IMR-90 (cell line): ENCODE measurements around the gene HES6. TPM values are rescaled to one million over a fixed set of nuclear protein-coding genes. Genes with fewer than 3 reads are reported as not detected.
A peak's percentile ranks its signal among the peaks of the same experiment; 100 is the strongest.

Source experiments
- ATAC-seq: fragments of 200-7000 bp; cut with Tn5 transposase; 2 replicates; pipeline ENCODE4 v1.9.1; 2020; ENCODE audit warnings: low read depth, mild to moderate bottlenecking, moderate library complexity
- BruUV-seq: library from RNA; stranded (reverse); fragments of 400-500 nt; replicated peaks from 2 replicates; lab custom pipeline; 2021; lab: Mats Ljungman, UMichigan
- CTCF ChIA-PET: fragments of 300-600 bp; formaldehyde crosslinking; extraction: SDS; loops from one replicate; lab custom pipeline; 2021; ENCODE audit warnings: antibody characterized with exemption; lab: Yijun Ruan, JAX
- POLR2A ChIA-PET: fragments of 300-600 bp; sonication (Branson Sonifier 250); formaldehyde crosslinking; loops from one replicate; lab custom pipeline; 2022; ENCODE audit warnings: antibody characterized with exemption; ENCODE audit not compliant: unreplicated experiment; lab: Charles Lee
- DNase-seq: peaks from one replicate; pipeline ENCODE4 v3.0.0; 2013
- H2AFZ ChIP-seq: replicated peaks from 2 replicates; pipeline ENCODE3; 2013; ENCODE audit warnings: low read length, mild to moderate bottlenecking; ENCODE audit not compliant: poor library complexity
- H2AK5ac ChIP-seq: 2 replicates; pipeline ENCODE4 v1.6.1; 2013; ENCODE audit warnings: low read depth, low read length, inconsistent platforms
- H2AK9ac ChIP-seq: replicated peaks from 2 replicates; pipeline ENCODE3; 2013; ENCODE audit warnings: mild to moderate bottlenecking, low read depth, low read length, moderate library complexity; ENCODE audit not compliant: poor library complexity
- H2BK120ac ChIP-seq: 2 replicates; pipeline ENCODE4 v1.6.1; 2013; ENCODE audit warnings: low read depth, low read length, inconsistent platforms
- H2BK15ac ChIP-seq: 3 replicates; pipeline ENCODE4 v1.6.1; 2013; ENCODE audit warnings: low read depth, low read length, inconsistent platforms
- H2BK20ac ChIP-seq: 2 replicates; pipeline ENCODE4 v1.6.1; 2013; ENCODE audit warnings: low read depth, mild to moderate bottlenecking, inconsistent platforms, low read length, moderate library complexity
- H2BK5ac ChIP-seq: 2 replicates; pipeline ENCODE4 v1.6.1; 2013; ENCODE audit warnings: mild to moderate bottlenecking, low read depth, low read length, inconsistent platforms; ENCODE audit not compliant: poor library complexity, severe bottlenecking
- H3K14ac ChIP-seq: replicated peaks from 2 replicates; pipeline ENCODE4 v1.6.1; 2013; ENCODE audit warnings: low read depth, low read length, inconsistent platforms
- H3K18ac ChIP-seq: 2 replicates; pipeline ENCODE4 v1.6.1; 2013; ENCODE audit warnings: low read depth, low read length, control low read depth
- H3K23ac ChIP-seq: 2 replicates; pipeline ENCODE4 v1.6.1; 2013; ENCODE audit warnings: low read depth, low read length, inconsistent platforms
- H3K27ac ChIP-seq: 2 replicates; pipeline ENCODE4 v1.5.1; 2013; ENCODE audit warnings: mild to moderate bottlenecking, control low read depth, low read length; ENCODE audit not compliant: insufficient read depth
- H3K27me3 ChIP-seq: 2 replicates; pipeline ENCODE4 v1.6.1; 2013; ENCODE audit warnings: low read length; ENCODE audit not compliant: control insufficient read depth, insufficient read depth
- H3K36me3 ChIP-seq: 2 replicates; pipeline ENCODE4 v1.6.1; 2013; ENCODE audit warnings: low read length, mixed read lengths; ENCODE audit not compliant: control insufficient read depth, insufficient read depth
- H3K4ac ChIP-seq: 2 replicates; pipeline ENCODE4 v1.6.1; 2013; ENCODE audit warnings: low read depth, low read length, inconsistent platforms
- H3K4me1 ChIP-seq: 2 replicates; pipeline ENCODE4 v1.6.1; 2013; ENCODE audit warnings: low read length, mixed read lengths; ENCODE audit not compliant: control insufficient read depth, insufficient read depth
- H3K4me2 ChIP-seq: 2 replicates; pipeline ENCODE4 v1.6.1; 2013; ENCODE audit warnings: low read depth, mild to moderate bottlenecking, control low read depth, low read length, moderate library complexity
- H3K4me3 ChIP-seq: 2 replicates; pipeline ENCODE4 v1.5.1; 2013; ENCODE audit warnings: low read depth, mild to moderate bottlenecking, control low read depth, low read length, moderate library complexity; ENCODE audit not compliant: insufficient read depth
- H3K56ac ChIP-seq: 2 replicates; pipeline ENCODE4 v1.6.1; 2013; ENCODE audit warnings: low read length, inconsistent platforms; ENCODE audit not compliant: insufficient read depth; ENCODE audit errors: extremely low read depth
- H3K79me1 ChIP-seq, 2 experiments: 2 replicates each; pipeline ENCODE4 v1.6.1; 2013; ENCODE audit warnings: low read length in 2 of 2, inconsistent platforms in 1 of 2, low read depth in 1 of 2
- H3K9ac ChIP-seq: 2 replicates; pipeline ENCODE4 v1.6.1; 2013; ENCODE audit warnings: low read depth, low read length, control low read depth
- H3K9me1 ChIP-seq: 2 replicates; pipeline ENCODE4 v1.6.1; 2013; ENCODE audit warnings: low read length, inconsistent platforms; ENCODE audit not compliant: insufficient read depth
- H3K9me3 ChIP-seq: 2 replicates; pipeline ENCODE4 v1.6.1; 2013; ENCODE audit warnings: low read length; ENCODE audit not compliant: control insufficient read depth, insufficient read depth
- H4K20me1 ChIP-seq: 2 replicates; pipeline ENCODE4 v1.6.1; 2013; ENCODE audit warnings: low read length, inconsistent platforms; ENCODE audit not compliant: insufficient read depth
- H4K5ac ChIP-seq: 2 replicates; pipeline ENCODE4 v1.6.1; 2013; ENCODE audit warnings: mild to moderate bottlenecking, low read depth, low read length, control low read depth
- H4K8ac ChIP-seq, 2 experiments: 2 replicates each; pipeline ENCODE4 v1.6.1; 2013; ENCODE audit warnings: low read depth in 2 of 2, low read length in 2 of 2, control low read depth in 1 of 2, inconsistent platforms in 1 of 2
- H4K91ac ChIP-seq: 2 replicates; pipeline ENCODE4 v1.6.1; 2013; ENCODE audit warnings: low read depth, low read length, inconsistent platforms; ENCODE audit not compliant: insufficient read depth
- CHD1 ChIP-seq: IDR thresholded peaks from 2 replicates; pipeline ENCODE4 v1.6.1; 2012; ENCODE audit warnings: low read depth, low read length, improper control_type of control experiment
- WGBS, 2 experiments: methylation state at CpG; one replicate each; pipeline versions ENCODE4 v1.1.5 to v1.1.7; 2013; ENCODE audit warnings: missing lambda C conversion rate in 2 of 2; ENCODE audit not compliant: insufficient read length in 1 of 2; ENCODE audit errors: extremely low coverage in 2 of 2; 5-methylcytosine and 5-hydroxymethylcytosine counted together
- dilution Hi-C: fragments of 300-500 bp; cut with HindIII; formaldehyde crosslinking; loops from one replicate; pipeline ENCODE4 v1.14.3; 2018; ENCODE audit warnings: low sequenced_read_pairs; ENCODE audit not compliant: unreplicated experiment
- in situ Hi-C: fragments of 300-500 bp; cut with MboI; formaldehyde crosslinking; loops from 3 replicates; pipeline ENCODE4 v1.14.3; 2019; ENCODE audit warnings: low sequenced_read_pairs, inconsistent platforms, mixed read lengths
- intact Hi-C: fragments of 100-400 bp; cut with micrococcal nuclease; formaldehyde crosslinking; loops from 2 replicates; pipeline ENCODE4 v1.10.0; 2022
- polyA plus RNA-seq, 3 experiments: library from polyadenylated mRNA; depleted of rRNA; stranded (reverse); fragments of >200 nt; gene quantifications; 2 replicates each; pipeline ENCODE4 v1.2.3, GENCODE V29; 2012; ENCODE audit warnings: low replicate concordance in 1 of 3
- total RNA-seq: library from RNA; depleted of rRNA; stranded (reverse); fragments of >200 nt; gene quantifications from 2 replicates; pipeline ENCODE4 v1.2.3, GENCODE V29; 2012

HES6 gene
- total and polyA plus RNA-seq, 2 of the 4 experiments (the other 2 are of a cell fraction): 1.3 to 3.3 TPM

DNA sequence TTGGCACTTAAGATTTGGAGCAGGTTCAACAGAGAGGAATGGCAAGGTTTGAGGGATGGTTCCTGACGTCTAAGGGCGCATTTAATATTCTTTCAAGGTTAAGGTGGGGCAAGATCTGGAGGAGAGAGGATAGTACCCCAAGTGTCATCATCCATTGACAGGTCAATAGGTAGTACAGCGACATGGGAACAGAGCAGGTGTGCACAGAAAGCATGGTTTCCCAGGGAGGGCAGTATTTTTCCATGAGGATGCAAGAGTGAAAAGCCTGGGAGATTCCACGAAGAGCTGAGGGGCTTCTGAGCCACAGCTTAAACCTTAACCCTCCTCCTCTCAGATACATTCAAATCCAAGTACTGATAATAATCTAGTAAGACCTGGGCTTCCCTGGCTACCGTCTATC lies 9.1 kb downstream of the HES6 start:
- H2BK15ac ChIP-seq: no peak overlapping the region
- H3K9ac ChIP-seq: no peak overlapping the region
- H3K56ac ChIP-seq: no peak overlapping the region
- H4K5ac ChIP-seq: no peak overlapping the region
- no peak overlapping the region for H2BK5ac ChIP-seq
- H3K27me3 ChIP-seq: peaks cover 32% of the 10 kb centered on the region
- H3K4me3 ChIP-seq: no peak overlapping the region
- no peaks in the 10 kb centered on the region for H3K9me1 ChIP-seq
- BruUV-seq: no TSS peak
- no peak overlapping the region for H4K8ac ChIP-seq
- no peak overlapping the region for H4K91ac ChIP-seq
- H2BK120ac ChIP-seq: no peak overlapping the region
- no peak overlapping the region for H2AK9ac ChIP-seq
- WGBS, 2 experiments: no CpG with 5 or more reads among the region's 5 CpGs
- no peak overlapping the region for H3K14ac ChIP-seq
- ChIA-PET POLR2A (no interaction called here), CTCF (no interaction called here)
- no peak for ATAC-seq
- H3K18ac ChIP-seq: no peak overlapping the region
- H3K4ac ChIP-seq: no peak overlapping the region
- no peaks in the 10 kb centered on the region; a peak in 1 of 4 replicates for H3K79me1 ChIP-seq
- no peaks in the 10 kb centered on the region for H3K36me3 ChIP-seq
- peak overlapping the region; percentile 95 for H2AFZ ChIP-seq
- H2AK5ac ChIP-seq: no peak overlapping the region
- intact Hi-C loops: no loop called here
- TF ChIP-seq CHD1: no peak
- in situ Hi-C loops: no loop called here
- H3K27ac ChIP-seq: no peak overlapping the region
- no peak overlapping the region for H2BK20ac ChIP-seq
- no peaks in the 10 kb centered on the region for H3K9me3 ChIP-seq
- no peak for DNase-seq
- no peaks in the 10 kb centered on the region for H4K20me1 ChIP-seq
- peaks cover 3% of the 10 kb centered on the region; the same call in 1 of the 2 replicates for H3K4me1 ChIP-seq
- no peak overlapping the region for H3K23ac ChIP-seq
- dilution Hi-C loops: no loop called here
- H3K4me2 ChIP-seq: no peak overlapping the region
